Glutamatergic neuron (in vitro differentiated cells): ENCODE results near the gene SLIT3. TPM values are rescaled to one million over a fixed set of nuclear protein-coding genes. Genes with fewer than 3 reads are reported as not detected.

ENCODE experiments used
- DNase-seq: peaks from one replicate; pipeline ENCODE4 v3.0.0; 2022
- H3K27ac Mint-ChIP-seq: one replicate; pipeline ENCODE4 v1.8.0; 2020; ENCODE audit warnings: mild to moderate bottlenecking, mixed read lengths, inconsistent platforms; ENCODE audit not compliant: unreplicated experiment
- H3K27me3 Mint-ChIP-seq: one replicate; pipeline ENCODE4 v1.8.0; 2020; ENCODE audit warnings: mild to moderate bottlenecking, moderate library complexity, mixed read lengths, inconsistent platforms; ENCODE audit not compliant: unreplicated experiment
- H3K36me3 Mint-ChIP-seq: one replicate; pipeline ENCODE4 v1.8.0; 2020; ENCODE audit warnings: mild to moderate bottlenecking, mixed read lengths, inconsistent platforms; ENCODE audit not compliant: unreplicated experiment
- H3K4me1 Mint-ChIP-seq: one replicate; pipeline ENCODE4 v1.8.0; 2020; ENCODE audit warnings: mild to moderate bottlenecking, low read depth, mixed read lengths, inconsistent platforms; ENCODE audit not compliant: unreplicated experiment
- H3K4me3 Mint-ChIP-seq: one replicate; pipeline ENCODE4 v1.8.0; 2020; ENCODE audit warnings: mild to moderate bottlenecking, mixed read lengths, inconsistent platforms; ENCODE audit not compliant: unreplicated experiment
- H3K9me3 Mint-ChIP-seq: one replicate; pipeline ENCODE4 v1.8.0; 2020; ENCODE audit warnings: mild to moderate bottlenecking, moderate library complexity, mixed read lengths, inconsistent platforms; ENCODE audit not compliant: unreplicated experiment
- total RNA-seq: library from RNA; stranded (reverse); fragmentation: NEBNext Ultra II Directional; extraction: Animal tissue kit (Norgen Biotek cat#: 25700); gene quantifications from one replicate; pipeline ENCODE4 v1.2.1, GENCODE V29; 2021; ENCODE audit not compliant: unreplicated experiment
- TF ChIP-seq, protein P1 (sequence below): fragments of 200-600 bp; sonication (generic); IDR thresholded peaks from one replicate; pipeline ENCODE4 v1.5.0; 2021; ENCODE audit not compliant: partially characterized antibody, unreplicated experiment

SLIT3 gene
- total RNA-seq, 1 donor from 2014 or later, result 11.5 TPM

DNA sequence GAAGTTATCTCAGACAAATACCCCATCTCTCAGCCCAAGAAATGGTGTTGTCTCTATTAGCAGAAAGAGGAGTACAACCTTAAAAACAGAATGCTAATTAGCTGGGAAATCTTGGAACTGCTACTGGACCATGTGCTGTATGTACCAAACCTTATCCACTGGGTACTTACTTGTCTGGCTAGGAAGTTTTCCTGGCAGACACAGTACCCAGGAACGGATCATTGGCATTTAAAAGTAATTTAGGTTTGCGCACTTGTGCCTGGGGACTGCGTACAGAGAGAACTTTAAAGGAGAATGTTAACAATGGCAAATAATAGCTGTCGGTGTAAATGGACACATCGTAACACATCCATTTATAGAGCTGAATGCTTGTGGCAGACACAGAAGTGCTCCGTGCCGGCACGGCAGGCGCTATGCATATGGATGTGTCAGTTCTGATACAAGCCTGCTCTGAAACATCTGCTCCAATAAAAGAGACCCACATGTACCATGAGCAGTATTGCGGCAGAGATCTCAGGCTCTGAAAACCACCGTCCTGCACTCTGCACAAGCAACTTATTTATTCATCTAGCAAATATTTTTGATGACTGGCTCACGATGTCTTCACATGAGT, 431.2 kb downstream of the SLIT3 start:
- TF ChIP-seq, protein P1, sequence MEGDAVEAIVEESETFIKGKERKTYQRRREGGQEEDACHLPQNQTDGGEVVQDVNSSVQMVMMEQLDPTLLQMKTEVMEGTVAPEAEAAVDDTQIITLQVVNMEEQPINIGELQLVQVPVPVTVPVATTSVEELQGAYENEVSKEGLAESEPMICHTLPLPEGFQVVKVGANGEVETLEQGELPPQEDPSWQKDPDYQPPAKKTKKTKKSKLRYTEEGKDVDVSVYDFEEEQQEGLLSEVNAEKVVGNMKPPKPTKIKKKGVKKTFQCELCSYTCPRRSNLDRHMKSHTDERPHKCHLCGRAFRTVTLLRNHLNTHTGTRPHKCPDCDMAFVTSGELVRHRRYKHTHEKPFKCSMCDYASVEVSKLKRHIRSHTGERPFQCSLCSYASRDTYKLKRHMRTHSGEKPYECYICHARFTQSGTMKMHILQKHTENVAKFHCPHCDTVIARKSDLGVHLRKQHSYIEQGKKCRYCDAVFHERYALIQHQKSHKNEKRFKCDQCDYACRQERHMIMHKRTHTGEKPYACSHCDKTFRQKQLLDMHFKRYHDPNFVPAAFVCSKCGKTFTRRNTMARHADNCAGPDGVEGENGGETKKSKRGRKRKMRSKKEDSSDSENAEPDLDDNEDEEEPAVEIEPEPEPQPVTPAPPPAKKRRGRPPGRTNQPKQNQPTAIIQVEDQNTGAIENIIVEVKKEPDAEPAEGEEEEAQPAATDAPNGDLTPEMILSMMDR, result no peak
- DNase-seq, result no peak
- H3K27me3 Mint-ChIP-seq, result peaks cover 4% of the 10 kb centered on the region
- no peaks in the 10 kb centered on the region for H3K36me3 Mint-ChIP-seq
- peaks cover 27% of the 10 kb centered on the region for H3K4me1 Mint-ChIP-seq
- peaks cover 6% of the 10 kb centered on the region for H3K9me3 Mint-ChIP-seq
- no peak overlapping the region for H3K4me3 Mint-ChIP-seq
- no peak overlapping the region for H3K27ac Mint-ChIP-seq

DNA sequence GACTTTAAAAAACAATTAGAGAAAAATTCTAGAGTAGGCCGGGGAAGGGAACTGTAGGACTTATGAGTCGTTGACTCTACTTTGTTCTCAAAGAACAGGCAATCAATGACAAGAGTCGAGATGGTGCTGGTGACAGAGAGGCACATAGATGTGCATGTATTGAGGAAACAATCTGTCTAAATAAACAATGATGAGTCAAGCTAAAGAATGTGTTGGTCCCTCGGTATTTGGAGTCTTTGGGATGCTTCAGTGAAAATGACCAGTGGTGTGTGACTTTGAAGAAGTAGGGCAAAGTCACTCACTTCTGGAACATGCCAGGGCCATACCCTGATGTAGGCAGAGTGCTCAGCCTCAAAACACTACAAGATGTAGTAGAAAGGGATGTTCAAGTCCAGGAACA, 433.7 kb downstream of the SLIT3 start:
- no peak overlapping the region for H3K27ac Mint-ChIP-seq
- H3K27me3 Mint-ChIP-seq, result peaks cover 4% of the 10 kb centered on the region
- no peak overlapping the region for H3K4me3 Mint-ChIP-seq
- TF ChIP-seq, protein P1, result no peak
- no peaks in the 10 kb centered on the region for H3K36me3 Mint-ChIP-seq
- no peak for DNase-seq
- H3K9me3 Mint-ChIP-seq, result peaks cover 4% of the 10 kb centered on the region
- H3K4me1 Mint-ChIP-seq, result peaks cover 27% of the 10 kb centered on the region

DNA sequence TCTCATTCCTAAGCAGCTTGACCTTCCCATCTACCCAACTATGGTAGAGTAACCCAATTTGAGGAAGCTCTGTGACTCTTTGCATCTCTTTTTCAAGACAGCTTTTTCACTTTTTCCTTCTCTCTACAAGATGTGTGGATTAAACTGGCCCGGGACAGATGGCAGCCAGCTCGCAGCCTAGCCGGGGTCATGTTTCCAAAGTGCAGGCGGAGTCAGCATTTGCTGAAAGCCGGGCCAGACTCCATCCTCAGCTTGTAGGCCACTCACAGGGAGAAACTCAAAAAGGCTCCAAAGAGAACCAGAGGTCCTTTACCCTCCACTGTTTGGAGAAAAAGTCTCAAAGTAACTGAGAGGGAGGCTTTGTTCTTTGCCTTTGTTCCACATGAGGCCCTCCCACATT, 435.0 kb downstream of the SLIT3 start:
- Mint-ChIP-seq H3K27me3 (peaks cover 4% of the 10 kb centered on the region), H3K4me3 (no peak overlapping the region), H3K36me3 (no peaks in the 10 kb centered on the region), H3K4me1 (peaks cover 24% of the 10 kb centered on the region), H3K27ac (peak overlapping the region; percentile 88), H3K9me3 (peaks cover 4% of the 10 kb centered on the region)
- TF ChIP-seq, protein P1, result no peak
- DNase-seq, result peak; percentile 71

DNA sequence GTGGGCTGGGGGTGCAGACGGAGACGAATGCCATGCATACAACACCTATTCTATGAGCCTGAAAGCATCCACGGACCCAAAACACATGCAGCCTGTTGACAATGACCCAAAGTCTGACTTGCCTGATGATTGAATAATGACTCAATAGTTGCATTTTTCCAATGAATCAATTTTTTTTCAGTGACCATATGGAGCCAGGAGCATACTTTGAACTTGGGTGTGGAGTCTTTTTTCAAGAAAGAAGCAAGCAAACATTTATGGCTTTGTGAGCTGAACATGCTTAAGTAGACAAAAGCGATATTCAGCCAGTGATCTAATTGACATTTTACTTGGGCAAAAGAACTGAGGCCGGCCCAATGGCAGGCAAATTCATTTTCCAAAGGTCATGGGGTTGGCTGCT, 437.9 kb downstream of the SLIT3 start:
- no peak for DNase-seq
- Mint-ChIP-seq H3K36me3 (no peaks in the 10 kb centered on the region), H3K27ac (no peak overlapping the region), H3K4me3 (no peak overlapping the region), H3K4me1 (peaks cover 16% of the 10 kb centered on the region), H3K27me3 (no peaks in the 10 kb centered on the region), H3K9me3 (no peaks in the 10 kb centered on the region)
- TF ChIP-seq, protein P1, result no peak

DNA sequence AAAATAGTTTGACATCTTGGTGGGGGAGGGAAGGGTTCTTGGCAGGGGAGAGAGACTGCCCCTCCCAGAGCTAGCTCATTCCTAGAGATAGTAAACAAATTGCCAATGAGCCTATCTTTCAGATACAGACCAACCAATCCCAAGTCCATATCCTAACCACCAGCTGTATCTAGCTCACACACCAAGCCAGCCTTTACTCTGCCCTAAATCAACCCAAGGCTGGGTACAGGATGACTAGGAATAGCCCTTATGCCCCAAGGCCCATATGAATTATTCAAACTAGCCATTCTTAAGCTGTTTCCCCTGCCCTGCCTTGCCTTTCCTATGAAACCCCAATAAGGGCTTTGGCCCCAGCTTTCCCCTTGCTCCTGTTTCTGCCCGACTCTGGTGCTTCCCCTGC, 440.4 kb downstream of the SLIT3 start:
- Mint-ChIP-seq H3K27me3 (peaks cover 6% of the 10 kb centered on the region), H3K27ac (no peak overlapping the region), H3K4me3 (no peak overlapping the region), H3K9me3 (peaks cover 5% of the 10 kb centered on the region), H3K4me1 (peaks cover 11% of the 10 kb centered on the region), H3K36me3 (no peaks in the 10 kb centered on the region)
- no peak for DNase-seq
- TF ChIP-seq, protein P1, result no peak
